ENCODE measurements around the gene ACTC1. TPM values are rescaled to one million over a fixed set of nuclear protein-coding genes. Genes with fewer than 3 reads are reported as not detected.

ACTC1 gene
- total RNA-seq, 1 experiment from 2014 or later, result not detected

DNA sequence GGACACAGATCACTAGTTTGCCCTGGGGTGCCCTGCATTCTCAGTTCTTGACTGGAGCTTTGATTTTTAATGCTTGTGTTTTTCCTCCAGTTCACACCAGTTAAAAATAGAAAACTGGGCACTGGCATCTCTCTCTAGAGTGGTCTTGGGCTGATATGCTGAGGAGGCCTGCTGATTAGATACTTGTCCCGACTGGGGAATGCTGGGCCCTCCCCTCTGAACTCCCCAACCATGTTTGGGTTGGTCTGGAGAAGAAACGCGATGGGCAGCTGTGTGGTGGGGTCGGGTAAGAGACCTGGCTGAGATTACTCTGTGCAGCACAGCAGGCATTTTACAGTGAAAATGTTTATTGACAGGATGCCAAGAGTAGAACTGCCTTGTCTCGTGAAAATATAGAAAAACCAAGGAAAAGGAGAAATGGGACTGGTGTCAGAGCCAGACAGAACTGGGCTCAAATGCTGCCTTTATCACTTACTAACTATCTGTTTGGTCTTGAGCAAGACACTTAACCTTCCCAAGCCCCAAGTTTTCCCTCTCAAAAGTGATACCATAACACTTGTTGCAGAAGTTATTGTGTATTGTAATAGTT lies 1.6 kb upstream of the ACTC1 start:
- ChIA-PET POLR2A (ENCODE audit: unreplicated experiment) (no interaction called here), CTCF (interaction anchor here (0.5 to 0.6 kb wide), 2 partner anchors 55 to 106 kb away, joined by 3 to 14 read pairs; no protein-coding TSS in a partner anchor)
- H3K9ac ChIP-seq (ENCODE audit: low read length), result no peak overlapping the region
- no peak overlapping the region for H2AFZ ChIP-seq (ENCODE audit: low read length)
- intact Hi-C loops (cut with micrococcal nuclease), result loop anchor here (5.0 to 10.0 kb wide), 2 partner anchors 60 to 172 kb away; no protein-coding TSS in a partner anchor
- BruUV-seq (replicated peaks), result no TSS peak
- no peaks in the 10 kb centered on the region for H3F3A ChIP-seq (ENCODE audit: low read length, unreplicated experiment)
- no peaks in the 10 kb centered on the region for H3K9me2 ChIP-seq (replicated peaks; ENCODE audit: low read length)
- no peaks in the 10 kb centered on the region for H3K36me3 ChIP-seq (ENCODE audit: low read depth, low read length)
- H3K27me3 ChIP-seq (ENCODE audit: low read length), result peaks cover 47% of the 10 kb centered on the region
- no peak overlapping the region for H3K4me3 ChIP-seq (ENCODE audit: low read length)
- no peak for DNase-seq
- H3K27ac ChIP-seq (ENCODE audit: low read length), result no peak overlapping the region
- peaks cover 4% of the 10 kb centered on the region; the same call in 1 of the 2 replicates for H3K4me1 ChIP-seq (ENCODE audit: insufficient read depth, low read length)
- H3K9me3 ChIP-seq (ENCODE audit: low read length), result no peaks in the 10 kb centered on the region
- H4K20me1 ChIP-seq (ENCODE audit: low read length), result no peaks in the 10 kb centered on the region
- ATAC-seq, result no peak
- H3K4me2 ChIP-seq (ENCODE audit: low read length), result no peak overlapping the region
- no peak for TF ChIP-seq EZH2 (IDR thresholded peaks at IDR 0.05; ENCODE audit: low read length, unreplicated experiment)
- TF ChIP-seq, protein P1, sequence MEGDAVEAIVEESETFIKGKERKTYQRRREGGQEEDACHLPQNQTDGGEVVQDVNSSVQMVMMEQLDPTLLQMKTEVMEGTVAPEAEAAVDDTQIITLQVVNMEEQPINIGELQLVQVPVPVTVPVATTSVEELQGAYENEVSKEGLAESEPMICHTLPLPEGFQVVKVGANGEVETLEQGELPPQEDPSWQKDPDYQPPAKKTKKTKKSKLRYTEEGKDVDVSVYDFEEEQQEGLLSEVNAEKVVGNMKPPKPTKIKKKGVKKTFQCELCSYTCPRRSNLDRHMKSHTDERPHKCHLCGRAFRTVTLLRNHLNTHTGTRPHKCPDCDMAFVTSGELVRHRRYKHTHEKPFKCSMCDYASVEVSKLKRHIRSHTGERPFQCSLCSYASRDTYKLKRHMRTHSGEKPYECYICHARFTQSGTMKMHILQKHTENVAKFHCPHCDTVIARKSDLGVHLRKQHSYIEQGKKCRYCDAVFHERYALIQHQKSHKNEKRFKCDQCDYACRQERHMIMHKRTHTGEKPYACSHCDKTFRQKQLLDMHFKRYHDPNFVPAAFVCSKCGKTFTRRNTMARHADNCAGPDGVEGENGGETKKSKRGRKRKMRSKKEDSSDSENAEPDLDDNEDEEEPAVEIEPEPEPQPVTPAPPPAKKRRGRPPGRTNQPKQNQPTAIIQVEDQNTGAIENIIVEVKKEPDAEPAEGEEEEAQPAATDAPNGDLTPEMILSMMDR (conservative IDR thresholded peaks at IDR 0.05; ENCODE audit: low read depth, low read length), result no peak
- no peak for TF ChIP-seq EZH2phosphoT487 (IDR thresholded peaks at IDR 0.05; ENCODE audit: borderline replicate concordance, low read length)
- H3K79me2 ChIP-seq (ENCODE audit: low read length), result no peaks in the 10 kb centered on the region

DNA sequence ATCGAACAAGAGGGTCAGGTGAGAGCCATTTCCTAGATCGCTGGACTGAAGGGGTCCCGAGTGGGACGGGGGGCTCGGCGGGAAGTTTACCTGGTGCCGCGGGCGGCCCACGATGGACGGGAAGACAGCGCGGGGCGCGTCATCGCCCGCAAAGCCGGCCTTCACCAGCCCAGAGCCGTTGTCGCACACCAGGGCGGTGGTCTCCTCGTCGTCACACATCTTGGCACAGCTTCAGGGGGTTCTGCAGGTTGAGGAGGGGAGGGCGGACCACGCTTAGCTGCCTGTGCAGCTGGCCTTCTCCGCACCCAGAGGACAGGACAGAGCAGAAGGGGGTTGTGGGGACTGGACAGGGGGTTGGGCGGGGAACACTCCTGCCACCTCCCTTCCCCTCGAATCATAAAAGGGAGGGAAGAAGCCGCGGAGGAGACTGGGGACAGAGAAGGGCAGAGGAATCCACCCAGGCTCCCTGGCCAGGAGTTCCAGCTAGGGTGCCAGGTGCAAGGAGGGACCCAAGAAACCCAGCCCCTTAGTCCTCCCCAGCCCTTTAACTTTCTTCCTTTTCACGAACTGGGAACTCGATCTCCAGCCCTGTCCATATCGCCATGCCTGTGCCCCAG lies 651 bp downstream of the ACTC1 start:
- H2AFZ ChIP-seq (ENCODE audit: low read length), result peak overlapping the region; percentile 74; the same call in 1 of the 2 replicates
- no TSS peak for BruUV-seq (replicated peaks)
- no peaks in the 10 kb centered on the region for H4K20me1 ChIP-seq (ENCODE audit: low read length)
- no peak overlapping the region for H3K27ac ChIP-seq (ENCODE audit: low read length)
- no peak for ATAC-seq
- ChIA-PET POLR2A (ENCODE audit: unreplicated experiment) (no interaction called here), CTCF (no interaction called here)
- peak overlapping the region; percentile 76 for H3K4me2 ChIP-seq (ENCODE audit: low read length)
- peak overlapping the region; percentile 49; the same call in 1 of the 2 replicates for H3K4me3 ChIP-seq (ENCODE audit: low read length)
- intact Hi-C loops (cut with micrococcal nuclease), result loop anchor here (5.0 to 10.0 kb wide), 2 partner anchors 63 to 170 kb away; no protein-coding TSS in a partner anchor
- peaks cover 66% of the 10 kb centered on the region for H3K27me3 ChIP-seq (ENCODE audit: low read length)
- no peaks in the 10 kb centered on the region for H3K36me3 ChIP-seq (ENCODE audit: low read depth, low read length)
- DNase-seq, result no peak
- no peak for TF ChIP-seq EZH2 (IDR thresholded peaks at IDR 0.05; ENCODE audit: low read length, unreplicated experiment)
- TF ChIP-seq, protein P1 (conservative IDR thresholded peaks at IDR 0.05; ENCODE audit: low read depth, low read length), result no peak
- no peak for TF ChIP-seq EZH2phosphoT487 (IDR thresholded peaks at IDR 0.05; ENCODE audit: borderline replicate concordance, low read length)
- no peaks in the 10 kb centered on the region for H3F3A ChIP-seq (ENCODE audit: low read length, unreplicated experiment)
- H3K79me2 ChIP-seq (ENCODE audit: low read length), result no peaks in the 10 kb centered on the region
- no peaks in the 10 kb centered on the region for H3K9me2 ChIP-seq (replicated peaks; ENCODE audit: low read length)
- no peak overlapping the region for H3K9ac ChIP-seq (ENCODE audit: low read length)
- H3K4me1 ChIP-seq (ENCODE audit: insufficient read depth, low read length), result peaks cover 4% of the 10 kb centered on the region; the same call in 1 of the 2 replicates
- no peaks in the 10 kb centered on the region for H3K9me3 ChIP-seq (ENCODE audit: low read length)

GRCh38 chr15:34793901-34794300 lies 1.4 kb downstream of the ACTC1 start:
- peaks cover 4% of the 10 kb centered on the region; the same call in 1 of the 2 replicates for H3K4me1 ChIP-seq (ENCODE audit: insufficient read depth, low read length)
- H3K36me3 ChIP-seq (ENCODE audit: low read depth, low read length), result no peaks in the 10 kb centered on the region
- intact Hi-C loops (cut with micrococcal nuclease), result loop anchor here (10.0 kb wide), 1 partner anchor 169 kb away; no protein-coding TSS in a partner anchor
- CTCF ChIA-PET, result no interaction called here
- peaks cover 74% of the 10 kb centered on the region for H3K27me3 ChIP-seq (ENCODE audit: low read length)
- no peaks in the 10 kb centered on the region; the same call in 1 of the 2 replicates for H3K9me2 ChIP-seq (replicated peaks; ENCODE audit: low read length)
- no peak for DNase-seq
- POLR2A ChIA-PET (ENCODE audit: unreplicated experiment), result no interaction called here
- H2AFZ ChIP-seq (ENCODE audit: low read length), result no peak overlapping the region
- no peak overlapping the region for H3K9ac ChIP-seq (ENCODE audit: low read length)
- no peaks in the 10 kb centered on the region for H3K79me2 ChIP-seq (ENCODE audit: low read length)
- H3K4me3 ChIP-seq (ENCODE audit: low read length), result no peak overlapping the region
- no peak overlapping the region for H3K27ac ChIP-seq (ENCODE audit: low read length)
- no peaks in the 10 kb centered on the region for H3F3A ChIP-seq (ENCODE audit: low read length, unreplicated experiment)
- BruUV-seq (replicated peaks), result no TSS peak
- H3K4me2 ChIP-seq (ENCODE audit: low read length), result no peak overlapping the region
- TF ChIP-seq, protein P1 (conservative IDR thresholded peaks at IDR 0.05; ENCODE audit: low read depth, low read length), result no peak
- TF ChIP-seq EZH2phosphoT487 (IDR thresholded peaks at IDR 0.05; ENCODE audit: borderline replicate concordance, low read length) (no peak), EZH2 (IDR thresholded peaks at IDR 0.05; ENCODE audit: low read length, unreplicated experiment) (no peak)
- no peaks in the 10 kb centered on the region for H4K20me1 ChIP-seq (ENCODE audit: low read length)
- no peaks in the 10 kb centered on the region for H3K9me3 ChIP-seq (ENCODE audit: low read length)
- ATAC-seq, result no peak

Data from PC-3 (cell line).